Inflammatory macrophage (primary cell): ENCODE results near the gene PCBP1.
A peak's percentile ranks its signal among the peaks of the same experiment; 100 is the strongest.
"Not testable (repeated sequence)": the region's sequence is repeated elsewhere in the genome, so short reads cannot be mapped to it uniquely, and the experiment has no call there.

Experiments
- DNase-seq, 2 donors: peaks; one replicate each; pipeline ENCODE4 v3.0.0-alpha.2; 2020 to 2022
- total RNA-seq, 18 experiments: gene quantifications; one replicate each; lab custom pipeline; 2026; ENCODE audit warnings: mixed read lengths in 6 of 18, inconsistent platforms in 2 of 18; lab: John Stamatoyannopoulos, UW

PCBP1 gene
- total RNA-seq: 48.9 to 160 (median 79.3) reads per million in 18 experiments

- peak; percentile 95 for DNase-seq
These were observed at the start of gene PCBP1 for GRCh38 chr2:70086838-70087701. TSS of gene PCBP1 (plus strand) at chr2:70087477. CDS start at chr2:70087744, 267 bp downstream.

GRCh38 chr2:70039366-70039765 is 47.9 kb upstream of the PCBP1 start:
- peak in 1 of 2 donors; percentile 31 for DNase-seq

GRCh38 chr2:70041663-70042062 is 45.6 kb upstream of the PCBP1 start:
- peak in 1 of 2 donors; percentile 25 for DNase-seq

- no peak for DNase-seq
These were observed 45.0 kb upstream of the PCBP1 start for GRCh38 chr2:70042246-70042645.

- peak; percentile 62 to 95 for DNase-seq
These were observed 43.9 kb upstream of the PCBP1 start for GRCh38 chr2:70043252-70043875.

- no peak for DNase-seq
These were observed 42.8 kb upstream of the PCBP1 start for GRCh38 chr2:70044290-70045040.

- no peak for DNase-seq
These were observed 41.9 kb upstream of the PCBP1 start for GRCh38 chr2:70045405-70045804.

- no peak for DNase-seq
These were observed 41.3 kb upstream of the PCBP1 start for GRCh38 chr2:70045932-70046331.

GRCh38 chr2:70046534-70046933 is 40.7 kb upstream of the PCBP1 start:
- DNase-seq: peak; percentile 46 to 55

- DNase-seq: peak; percentile 51 to 54
These were observed 39.8 kb upstream of the PCBP1 start for GRCh38 chr2:70047451-70047850.

GRCh38 chr2:70049255-70049654 is 38.0 kb upstream of the PCBP1 start:
- no peak for DNase-seq

GRCh38 chr2:70050631-70051425 is 36.4 kb upstream of the PCBP1 start:
- DNase-seq: no peak

- not testable (repeated sequence) for DNase-seq
These were observed 32.0 kb upstream of the PCBP1 start for GRCh38 chr2:70055259-70055658.

GRCh38 chr2:70061317-70061716 is 26.0 kb upstream of the PCBP1 start:
- DNase-seq: no peak

- no peak for DNase-seq
These were observed 25.0 kb upstream of the PCBP1 start for GRCh38 chr2:70062270-70062669.

- no peak for DNase-seq
These were observed 19.2 kb upstream of the PCBP1 start for GRCh38 chr2:70068119-70068518.

GRCh38 chr2:70069049-70069448 is 18.2 kb upstream of the PCBP1 start:
- no peak for DNase-seq

- DNase-seq: peak; percentile 84 to 88
These were observed 16.6 kb upstream of the PCBP1 start for GRCh38 chr2:70070542-70071268.

- DNase-seq: no peak
These were observed 13.8 kb upstream of the PCBP1 start for GRCh38 chr2:70073493-70073892.

GRCh38 chr2:70078384-70078783 is 8.9 kb upstream of the PCBP1 start:
- peak; percentile 33 to 38 for DNase-seq

GRCh38 chr2:70080610-70081200 is 6.6 kb upstream of the PCBP1 start:
- DNase-seq: no peak
